Esophagus muscularis mucosa (tissue), 4 donors: ENCODE results near the gene MYO1E. TPM values are rescaled to one million over a fixed set of nuclear protein-coding genes. Genes with fewer than 3 reads are reported as not detected.

Experiments used
- DNase-seq: peaks from one replicate; pipeline ENCODE4 v3.0.0-alpha.2; 2017; ENCODE audit errors: extremely low spot score
- H3K27ac ChIP-seq, 4 donors: fragments of 200-600 bp; sonication (generic); replicated peaks in 1 of 4; 1 replicate in 3 of 4; 2 replicates in 1 of 4; pipeline ENCODE4 v1.5.1; 2016 to 2019; ENCODE audit warnings: mild to moderate bottlenecking in 1 of 4
- H3K27me3 ChIP-seq, 4 donors: fragments of 200-600 bp; sonication (generic); one replicate each; pipeline versions ENCODE4 v1.5.1 to v1.6.0; 2016 to 2019
- H3K36me3 ChIP-seq, 4 donors: fragments of 200-600 bp; sonication (generic); one replicate each; pipeline ENCODE4 v1.5.1; 2016 to 2019
- H3K4me1 ChIP-seq, 4 donors: fragments of 200-600 bp; sonication (generic); one replicate each; pipeline ENCODE4 v1.5.1; 2016 to 2019
- H3K4me3 ChIP-seq, 4 donors: fragments of 200-600 bp; sonication (generic); 1 replicate in 2 of 4; 2 replicates in 2 of 4; pipeline ENCODE4 v1.5.1; 2016 to 2019; ENCODE audit warnings: mild to moderate bottlenecking in 4 of 4, moderate library complexity in 1 of 4
- H3K9me3 ChIP-seq, 4 donors: fragments of 200-600 bp; sonication (generic); 1 replicate in 3 of 4; 2 replicates in 1 of 4; pipeline ENCODE4 v1.5.1; 2016 to 2019
- CTCF ChIP-seq, 3 experiments: fragments of 200-600 bp in 2 of 3; fragments of 450-650 bp in 1 of 3; sonication (generic) in 2 of 3; IDR thresholded peaks; one replicate each; pipeline ENCODE4 v1.5.1; 2017 to 2019; ENCODE audit warnings: antibody characterized with exemption in 3 of 3, mild to moderate bottlenecking in 2 of 3, moderate library complexity in 1 of 3
- EP300 ChIP-seq: sonication (generic); formaldehyde crosslinking; IDR thresholded peaks from one replicate; pipeline ENCODE4 v1.6.1; 2017; ENCODE audit warnings: antibody characterized with exemption
- POLR2A ChIP-seq: fragments of 450-650 bp; IDR thresholded peaks from one replicate; pipeline ENCODE4 v1.6.1; 2017; ENCODE audit warnings: antibody characterized with exemption, moderate library complexity, mild to moderate bottlenecking, low read depth
- POLR2AphosphoS5 ChIP-seq, 2 donors: sonication (generic); formaldehyde crosslinking; IDR thresholded peaks; one replicate each; pipeline ENCODE4 v1.6.1; 2017; ENCODE audit warnings: antibody characterized with exemption in 2 of 2
- WGBS: methylation state at CpG from one replicate; pipeline ENCODE4 v1.1.5; 2018; 5-methylcytosine and 5-hydroxymethylcytosine counted together
- intact Hi-C: fragments of 100-400 bp; cut with DNase I; formaldehyde crosslinking; loops from one replicate; pipeline ENCODE4 v1.15.1; 2023
- total RNA-seq, 4 donors: library from RNA; depleted of rRNA; stranded (reverse); fragments of >200 nt; gene quantifications; one replicate each; pipeline versions ENCODE4 v1.1.0 to v1.2.1, GENCODE V29; 2016

Gene MYO1E
- total RNA-seq, 4 donors from 2014 or later: 32.7 to 39.9 (median 37.6) TPM

DNA sequence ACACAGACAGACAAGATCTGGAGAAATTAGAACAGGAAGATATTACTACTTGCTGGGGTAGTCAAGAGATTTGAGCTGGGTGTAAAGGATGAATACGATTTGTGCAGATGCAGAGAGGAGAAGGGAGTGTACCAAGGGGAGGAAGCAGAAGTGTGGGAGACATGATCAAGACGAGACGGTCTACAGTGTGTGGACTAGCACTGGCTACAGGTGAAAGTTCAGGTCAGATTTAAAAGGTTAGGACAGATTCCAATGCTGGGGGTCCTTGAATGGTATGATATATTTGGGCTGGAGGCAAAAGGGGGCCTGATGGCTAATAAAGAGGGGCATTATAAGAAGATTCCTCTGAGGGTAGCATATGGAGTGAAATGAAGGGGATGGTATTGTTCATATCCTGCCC is 154.0 kb downstream of the MYO1E start:
- H3K27me3 ChIP-seq: no peaks in the 10 kb centered on the region
- H3K36me3 ChIP-seq: peaks cover 17 to 73% (median 47%) of the 10 kb centered on the region in 4 donors
- no peak overlapping the region for H3K4me3 ChIP-seq
- intact Hi-C loops: no loop called here
- 74% methylated on average over 3 of the region's 3 CpGs for WGBS
- H3K4me1 ChIP-seq: peaks cover 0 to under 1% (median 0%) of the 10 kb centered on the region in 4 donors
- TF ChIP-seq EP300: no peak
- no peaks in the 10 kb centered on the region for H3K9me3 ChIP-seq
- DNase-seq: peak; percentile 53
- H3K27ac ChIP-seq: no peak overlapping the region

- Histone ChIP-seq H3K27me3 (no peaks in the 10 kb centered on the region), H3K9me3 (no peaks in the 10 kb centered on the region), H3K36me3 (peaks cover 14 to 72% (median 50%) of the 10 kb centered on the region in 4 donors), H3K4me1 (no peaks in the 10 kb centered on the region), H3K4me3 (no peak overlapping the region), H3K27ac (no peak overlapping the region)
- 92% methylated on average over 14 of the region's 14 CpGs for WGBS
- no peak for TF ChIP-seq CTCF (IDR thresholded peaks at IDR 0.05)
- no peak for TF ChIP-seq POLR2A
- no peak for TF ChIP-seq EP300
- TF ChIP-seq POLR2AphosphoS5 (IDR thresholded peaks at IDR 0.05): no peak
- intact Hi-C loops: no loop called here
- DNase-seq: no peak
These were observed 154.7 kb downstream of the MYO1E start for GRCh38 chr15:59217876-59218498.

GRCh38 chr15:59216911-59217310 is 155.8 kb downstream of the MYO1E start:
- H3K27me3 ChIP-seq: no peaks in the 10 kb centered on the region
- H3K4me1 ChIP-seq: no peaks in the 10 kb centered on the region
- TF ChIP-seq EP300: no peak
- TF ChIP-seq CTCF (IDR thresholded peaks at IDR 0.05): no peak
- TF ChIP-seq POLR2A: no peak
- no peak for TF ChIP-seq POLR2AphosphoS5 (IDR thresholded peaks at IDR 0.05)
- peak; percentile 78 for DNase-seq
- 96% methylated on average over 5 of the region's 5 CpGs for WGBS
- H3K36me3 ChIP-seq: peaks cover 9 to 67% (median 46%) of the 10 kb centered on the region in 4 donors
- no peak overlapping the region for H3K27ac ChIP-seq
- no peaks in the 10 kb centered on the region for H3K9me3 ChIP-seq
- no peak overlapping the region for H3K4me3 ChIP-seq
- intact Hi-C loops: no loop called here

GRCh38 chr15:59210186-59210585 is 162.5 kb downstream of the MYO1E start:
- Histone ChIP-seq H3K27me3 (no peaks in the 10 kb centered on the region), H3K9me3 (no peaks in the 10 kb centered on the region), H3K36me3 (peaks cover 5 to 79% (median 66%) of the 10 kb centered on the region in 4 donors), H3K27ac (no peak overlapping the region), H3K4me1 (no peaks in the 10 kb centered on the region), H3K4me3 (no peak overlapping the region)
- DNase-seq: no peak
- 94% methylated on average over 2 of the region's 2 CpGs for WGBS
- TF ChIP-seq CTCF (IDR thresholded peaks at IDR 0.05) (no peak), POLR2AphosphoS5 (IDR thresholded peaks at IDR 0.05) (no peak), EP300 (no peak), POLR2A (no peak)
- intact Hi-C loops: no loop called here

GRCh38 chr15:59208613-59209249 is 163.9 kb downstream of the MYO1E start:
- TF ChIP-seq POLR2A (no peak), EP300 (no peak), CTCF (IDR thresholded peaks at IDR 0.05) (no peak), POLR2AphosphoS5 (IDR thresholded peaks at IDR 0.05) (no peak)
- Histone ChIP-seq H3K4me3 (no peak overlapping the region), H3K27me3 (no peaks in the 10 kb centered on the region), H3K36me3 (peaks cover 9 to 81% (median 66%) of the 10 kb centered on the region in 4 donors), H3K4me1 (peaks cover 0 to 7% (median 3%) of the 10 kb centered on the region in 4 donors), H3K27ac (no peak overlapping the region), H3K9me3 (no peaks in the 10 kb centered on the region)
- DNase-seq: no peak
- intact Hi-C loops: no loop called here
- 91% methylated on average over 7 of the region's 7 CpGs for WGBS
